GM12878 (cell line): ENCODE data around the gene VPS54.

Experiments used
- BMI1 ChIP-seq: fragments of 450-650 bp; IDR thresholded peaks from 2 replicates; pipeline ENCODE4 v1.6.1; 2016; ENCODE audit warnings: mild to moderate bottlenecking, moderate library complexity, borderline replicate concordance
- CREM ChIP-seq: IDR thresholded peaks from 2 replicates; pipeline ENCODE4 v1.6.1; 2014; ENCODE audit warnings: antibody characterized with exemption, low read depth
- EGR1 ChIP-seq, 2 experiments: IDR thresholded peaks; 1 replicate in 1 of 2; 2 replicates in 1 of 2; pipeline ENCODE4 v1.6.1; 2011 to 2012; ENCODE audit warnings: low read depth in 2 of 2, low read length in 2 of 2, borderline replicate concordance in 1 of 2, mild to moderate bottlenecking in 1 of 2, moderate library complexity in 1 of 2
- TF ChIP-seq, protein P1 (sequence below), 3 experiments: IDR thresholded peaks in 2 of 3; conservative IDR thresholded peaks in 1 of 3; 2 replicates each; pipeline ENCODE4 v1.5.1; 2011; ENCODE audit warnings: low read depth in 3 of 3, low read length in 3 of 3, mild to moderate bottlenecking in 3 of 3, control low read depth in 2 of 3, moderate library complexity in 2 of 3, inconsistent platforms in 1 of 3, mixed read lengths in 1 of 3; ENCODE audit not compliant: control insufficient read depth in 2 of 3, insufficient read depth in 1 of 3; ENCODE audit errors: extremely low read depth in 1 of 3

DNA sequence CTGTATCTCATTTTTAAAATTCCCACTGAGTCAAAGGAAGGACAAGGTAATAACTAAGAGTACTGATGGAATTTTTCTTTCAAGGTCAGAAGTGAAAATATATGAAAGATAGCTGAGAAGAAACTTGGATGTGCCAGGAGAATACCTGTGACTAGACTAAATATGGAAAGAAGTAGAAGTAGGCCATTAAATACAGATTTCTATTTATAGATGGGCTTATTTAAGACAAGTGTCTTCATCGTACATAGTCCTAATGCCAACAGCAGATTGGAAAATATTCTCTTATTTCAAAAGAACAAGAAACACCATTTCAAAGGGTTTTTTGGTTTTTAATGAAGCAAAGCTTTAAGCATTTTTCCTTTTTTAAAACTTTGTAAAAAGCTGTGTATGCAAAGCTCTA is 155.5 kb downstream of the VPS54 start:
- no peak for TF ChIP-seq CREM
- no peak for TF ChIP-seq BMI1
- TF ChIP-seq EGR1 (IDR thresholded peaks at IDR 0.05; ENCODE audit: borderline replicate concordance in 1 of 2, low read depth in 2 of 2, low read length in 2 of 2) = no peak
- TF ChIP-seq, protein P1, sequence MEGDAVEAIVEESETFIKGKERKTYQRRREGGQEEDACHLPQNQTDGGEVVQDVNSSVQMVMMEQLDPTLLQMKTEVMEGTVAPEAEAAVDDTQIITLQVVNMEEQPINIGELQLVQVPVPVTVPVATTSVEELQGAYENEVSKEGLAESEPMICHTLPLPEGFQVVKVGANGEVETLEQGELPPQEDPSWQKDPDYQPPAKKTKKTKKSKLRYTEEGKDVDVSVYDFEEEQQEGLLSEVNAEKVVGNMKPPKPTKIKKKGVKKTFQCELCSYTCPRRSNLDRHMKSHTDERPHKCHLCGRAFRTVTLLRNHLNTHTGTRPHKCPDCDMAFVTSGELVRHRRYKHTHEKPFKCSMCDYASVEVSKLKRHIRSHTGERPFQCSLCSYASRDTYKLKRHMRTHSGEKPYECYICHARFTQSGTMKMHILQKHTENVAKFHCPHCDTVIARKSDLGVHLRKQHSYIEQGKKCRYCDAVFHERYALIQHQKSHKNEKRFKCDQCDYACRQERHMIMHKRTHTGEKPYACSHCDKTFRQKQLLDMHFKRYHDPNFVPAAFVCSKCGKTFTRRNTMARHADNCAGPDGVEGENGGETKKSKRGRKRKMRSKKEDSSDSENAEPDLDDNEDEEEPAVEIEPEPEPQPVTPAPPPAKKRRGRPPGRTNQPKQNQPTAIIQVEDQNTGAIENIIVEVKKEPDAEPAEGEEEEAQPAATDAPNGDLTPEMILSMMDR (IDR thresholded peaks at IDR 0.05 in 2 of 3, conservative IDR thresholded peaks at IDR 0.05 in 1 of 3; ENCODE audit: control insufficient read depth in 2 of 3, extremely low read depth in 1 of 3, insufficient read depth in 1 of 3, low read depth in 3 of 3, low read length in 3 of 3) = no peak
